K562 (cell line): Measurements from ENCODE around the gene CHST13. TPM values are rescaled to one million over a fixed set of nuclear protein-coding genes. Genes with fewer than 3 reads are reported as not detected.

Experiments
- ATAC-seq: fragments of 200-7000 bp; cut with Tn5 transposase; 3 replicates; pipeline ENCODE4 v1.9.1; 2020; ENCODE audit warnings: moderate library complexity
- BruUV-seq: library from RNA; stranded (reverse); fragments of 400-500 nt; replicated peaks from 2 replicates; lab custom pipeline; 2021; lab: Mats Ljungman, UMichigan
- CTCF ChIA-PET: fragments of 300-600 bp; formaldehyde crosslinking; extraction: SDS; loops from one replicate; lab custom pipeline; 2021; ENCODE audit warnings: low intra/inter-chr PET ratio; lab: Yijun Ruan, JAX
- POLR2A ChIA-PET: fragments of 300-600, 350-650 bp; sonication (Branson Sonifier 250); formaldehyde crosslinking; extraction: SDS; loops from one replicate; lab custom pipeline; 2021; ENCODE audit warnings: antibody characterized with exemption, inconsistent platforms; lab: Yijun Ruan, JAX
- DNase-seq, 4 experiments: peaks; one replicate each; pipeline versions ENCODE4 v3.0.0 to v3.0.0-alpha.2; 2011 to 2018; ENCODE audit warnings: low spot score in 3 of 4, mixed read lengths in 3 of 4; ENCODE audit errors: extremely low read depth in 1 of 4
- FAIRE-seq: peaks from 2 replicates; lab custom pipeline; 2011; peaks lifted over from hg19 to GRCh38; lab: Jason Lieb, UNC
- H2AFZ ChIP-seq: 2 replicates; pipeline ENCODE4 v1.6.0; 2011; ENCODE audit warnings: low read depth, low read length, control low read depth, inconsistent platforms
- H3K27ac ChIP-seq: fragments of 200-600 bp; 3 replicates; pipeline ENCODE4 v1.8.0; 2011; ENCODE audit warnings: low read depth, mild to moderate bottlenecking, control low read depth, inconsistent platforms, low read length, moderate library complexity, mixed read lengths; ENCODE audit errors: extremely low read depth
- H3K27me3 ChIP-seq, 2 experiments: fragments of 300-600 bp in 1 of 2; 2 replicates in 1 of 2; 3 replicates in 1 of 2; pipeline versions ENCODE4 v1.6.0 to v1.8.0; 2011; ENCODE audit warnings: inconsistent platforms in 2 of 2, low read length in 2 of 2, mild to moderate bottlenecking in 1 of 2, mixed read lengths in 1 of 2, moderate library complexity in 1 of 2; ENCODE audit not compliant: control insufficient read depth in 2 of 2, insufficient read depth in 2 of 2
- H3K36me3 ChIP-seq: fragments of 300-600 bp; 3 replicates; pipeline ENCODE4 v1.8.0; 2011; ENCODE audit warnings: mild to moderate bottlenecking, low read length, inconsistent platforms; ENCODE audit not compliant: control insufficient read depth, insufficient read depth
- H3K4me1 ChIP-seq, 2 experiments: fragments of 200-600 bp in 1 of 2; replicated peaks in 1 of 2; 2 replicates in 1 of 2; 3 replicates in 1 of 2; pipeline versions ENCODE4 v1.5.1 to v1.8.0; 2011; ENCODE audit warnings: inconsistent platforms in 2 of 2, low read length in 2 of 2, mild to moderate bottlenecking in 1 of 2, mixed read lengths in 1 of 2, moderate library complexity in 1 of 2; ENCODE audit not compliant: control insufficient read depth in 2 of 2, insufficient read depth in 2 of 2
- H3K4me2 ChIP-seq: 2 replicates; pipeline ENCODE4 v1.6.1; 2011; ENCODE audit warnings: low read length, control low read depth, inconsistent platforms, mixed read lengths; ENCODE audit not compliant: insufficient read depth
- H3K4me3 ChIP-seq: fragments of 200-600 bp; sonication (generic), shearing (Covaris generic); 2 replicates; pipeline ENCODE4 v1.5.1; 2016; ENCODE audit warnings: control low read depth, inconsistent platforms
- H3K79me2 ChIP-seq: fragments of 200-600 bp; 3 replicates; pipeline ENCODE4 v1.8.0; 2011; ENCODE audit warnings: low read length, inconsistent platforms; ENCODE audit not compliant: control insufficient read depth, insufficient read depth
- H3K9ac ChIP-seq, 2 experiments: 2 replicates each; pipeline versions ENCODE4 v1.6.0 to v1.6.1; 2011; ENCODE audit warnings: low read depth in 2 of 2, low read length in 2 of 2, control low read depth in 1 of 2, inconsistent platforms in 1 of 2, mild to moderate bottlenecking in 1 of 2, mixed read lengths in 1 of 2; ENCODE audit not compliant: insufficient read depth in 1 of 2
- H3K9me1 ChIP-seq: one replicate; pipeline ENCODE4 v1.6.0; 2011; ENCODE audit warnings: inconsistent platforms, mild to moderate bottlenecking, low read length, moderate library complexity; ENCODE audit not compliant: control insufficient read depth, insufficient read depth
- H3K9me3 ChIP-seq: replicated peaks from 2 replicates; pipeline ENCODE4 v1.5.1; 2011; ENCODE audit warnings: low read depth, low read length, inconsistent platforms; ENCODE audit not compliant: control insufficient read depth, insufficient read depth
- H4K20me1 ChIP-seq: replicated peaks from 2 replicates; pipeline ENCODE4 v1.6.1; 2011; ENCODE audit warnings: low read length, inconsistent platforms, mixed read lengths; ENCODE audit not compliant: control insufficient read depth, insufficient read depth
- DEAF1 ChIP-seq: fragments of 450-650 bp; formaldehyde crosslinking; IDR thresholded peaks from 2 replicates; pipeline ENCODE4 v1.4.0; 2020; ENCODE audit warnings: mild to moderate bottlenecking, moderate library complexity
- HDAC1 ChIP-seq, 2 experiments: fragments of 450-650 bp; IDR thresholded peaks; 2 replicates each; pipeline ENCODE4 v1.6.1; 2016 to 2017; ENCODE audit warnings: inconsistent platforms in 1 of 2, mild to moderate bottlenecking in 1 of 2, moderate library complexity in 1 of 2
- HEY1 ChIP-seq: fragments of 250-450 bp; sonication (Bioruptor Pico); IDR thresholded peaks from 2 replicates; pipeline ENCODE4 v1.5.0; 2020; ENCODE audit warnings: mild to moderate bottlenecking, moderate library complexity, borderline replicate concordance
- KDM5B ChIP-seq: fragments of 200-600 bp; sonication (generic); IDR thresholded peaks from 2 replicates; pipeline ENCODE4 v1.6.1; 2012; ENCODE audit warnings: low read depth, mild to moderate bottlenecking, moderate library complexity, low read length, control low read depth, inconsistent platforms; ENCODE audit not compliant: insufficient replicate concordance
- MNT ChIP-seq, 2 experiments: fragments of 450-650 bp; conservative IDR thresholded peaks; 2 replicates each; pipeline ENCODE4 v1.6.1; 2017; ENCODE audit warnings: mild to moderate bottlenecking in 2 of 2, moderate library complexity in 2 of 2
- SIN3A ChIP-seq, 2 experiments: fragments of 150-350 bp in 1 of 2; IDR thresholded peaks; 2 replicates each; pipeline ENCODE4 v1.6.1; 2011 to 2016; ENCODE audit warnings: borderline replicate concordance in 2 of 2, low read depth in 2 of 2, low read length in 2 of 2, mild to moderate bottlenecking in 2 of 2, moderate library complexity in 2 of 2; ENCODE audit not compliant: control insufficient read depth in 1 of 2
- ZNF239 ChIP-seq: fragments of 250-450 bp; sonication (Bioruptor Pico); IDR thresholded peaks from 2 replicates; pipeline ENCODE4 v1.4.0; 2020; ENCODE audit warnings: mild to moderate bottlenecking
- ZNF766 ChIP-seq: fragments of 200-800 bp; sonication (Bioruptor generic); conservative IDR thresholded peaks from 2 replicates; pipeline ENCODE4 v1.6.1; 2016; ENCODE audit warnings: missing genetic modification characterization, missing compliant biosample characterization
- WGBS: fragments of 100-300 bp; shearing (Covaris generic); methylation state at CpG from one replicate; pipeline ENCODE4 v1.1.6; 2016; ENCODE audit warnings: low coverage, mixed read lengths; ENCODE audit not compliant: insufficient coverage; ENCODE audit errors: missing lambda C conversion rate; 5-methylcytosine and 5-hydroxymethylcytosine counted together
- in situ Hi-C: fragments of 300-500 bp; cut with MboI; formaldehyde crosslinking; loops from 4 replicates; pipeline ENCODE4 v1.15.0; 2018; ENCODE audit warnings: inconsistent platforms, mixed read lengths
- intact Hi-C: fragments of 100-400 bp; cut with micrococcal nuclease; formaldehyde crosslinking; loops from 2 replicates; pipeline ENCODE4 v1.14.2; 2022
- polyA plus RNA-seq, 8 experiments: library from polyadenylated mRNA; depleted of rRNA in 4 of 8; stranded (reverse) in 5 of 8; unstranded in 3 of 8; fragments of >200 nt; fragmentation: Nextera tagmentation in 2 of 8; fragmentation: Illumina TruSeq in 1 of 8; extraction: Ambion mirVana in 2 of 8; extraction: Trizol in 1 of 8; gene quantifications; 2 replicates each; pipeline versions ENCODE4 v1.2.1 to v1.2.3, GENCODE V29; 2011 to 2014; ENCODE audit warnings: inconsistent platforms in 1 of 8, missing spikeins in 1 of 8
- total RNA-seq, 7 experiments: library from RNA; depleted of rRNA in 6 of 7; stranded (reverse); fragments of >200 nt in 6 of 7; fragmentation: Illumina TruSeq in 2 of 7; extraction: Trizol in 2 of 7; gene quantifications; 2 replicates each; pipeline versions ENCODE4 v1.2.1 to v1.2.3, GENCODE V29; 2011 to 2021; ENCODE audit warnings: low replicate concordance in 1 of 7

Gene CHST13
- total and polyA plus RNA-seq, 9 of the 15 experiments (the other 6 are each of a cell fraction or from before 2014, with no cell fraction given), result not detected

DNA sequence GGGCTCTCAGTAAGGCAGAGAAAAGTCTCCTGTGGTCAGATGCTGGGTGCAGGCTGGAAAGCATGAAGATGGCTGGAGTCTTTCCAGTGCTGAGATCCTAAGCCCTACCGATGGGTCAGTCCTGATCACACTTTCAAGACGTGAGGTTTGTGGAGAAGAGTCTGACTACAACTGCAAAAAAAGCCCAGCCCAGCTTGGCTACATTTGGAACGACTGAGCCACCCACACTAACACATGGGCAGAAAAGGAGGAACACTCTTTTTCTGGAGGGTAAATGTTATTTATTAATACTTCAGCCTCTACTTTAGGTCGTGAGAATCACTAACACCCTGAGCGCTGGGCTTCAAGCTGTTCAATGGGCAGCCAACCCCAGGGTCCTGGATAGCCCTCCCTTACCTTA, 56.8 kb downstream of the CHST13 start:
- H3K4me3 ChIP-seq, result no peak overlapping the region
- DNase-seq, result no peak
- no peaks in the 10 kb centered on the region; a peak in 1 of 5 replicates for H3K4me1 ChIP-seq
- no peaks in the 10 kb centered on the region for H3K79me2 ChIP-seq
- H3K27me3 ChIP-seq, result peaks cover 0 to 8% of the 10 kb centered on the region in 2 experiments; a peak in 2 of 5 replicates
- ChIA-PET CTCF (no interaction called here), POLR2A (no interaction called here)
- TF ChIP-seq KDM5B, result no peak
- no peak for TF ChIP-seq ZNF766 (CRISPR knock-in tag)
- no peak overlapping the region for H3K9ac ChIP-seq
- no TSS peak for BruUV-seq
- H2AFZ ChIP-seq, result no peak overlapping the region
- H3K9me3 ChIP-seq, result no peaks in the 10 kb centered on the region
- no peak for FAIRE-seq
- WGBS, result 0% methylated on average over 5 of the region's 5 CpGs
- ATAC-seq, result no peak
- H3K27ac ChIP-seq, result no peak overlapping the region
- intact Hi-C loops (no loop called here), in situ Hi-C loops (no loop called here)
- H3K36me3 ChIP-seq, result no peaks in the 10 kb centered on the region
- no peak overlapping the region for H3K4me2 ChIP-seq
- no peaks in the 10 kb centered on the region for H4K20me1 ChIP-seq
- no peaks in the 10 kb centered on the region for H3K9me1 ChIP-seq

DNA sequence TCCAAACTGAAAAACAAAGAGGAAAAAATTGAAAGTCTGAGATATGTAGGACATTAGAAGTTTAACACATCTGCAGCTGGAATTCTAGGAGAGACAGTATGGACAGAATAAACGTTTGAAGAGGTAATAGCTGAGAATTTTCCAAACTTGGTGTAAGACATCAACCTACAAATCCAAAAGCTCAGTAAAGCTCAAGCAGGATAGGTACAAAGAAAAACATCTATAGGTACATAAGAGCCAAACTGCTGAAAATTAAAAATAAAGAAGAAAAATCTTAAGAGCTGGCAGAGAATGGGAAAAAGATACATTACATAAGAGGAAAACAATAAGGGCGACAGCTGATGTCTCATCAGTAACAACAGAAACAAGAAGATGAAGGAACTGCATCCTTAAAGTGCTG, 57.6 kb downstream of the CHST13 start:
- Histone ChIP-seq H3K4me1 (no peaks in the 10 kb centered on the region; a peak in 1 of 5 replicates), H3K9me3 (no peaks in the 10 kb centered on the region), H3K27me3 (peaks cover 0 to 8% of the 10 kb centered on the region in 2 experiments; a peak in 2 of 5 replicates), H3K27ac (no peak overlapping the region), H3K4me2 (no peak overlapping the region), H3K36me3 (no peaks in the 10 kb centered on the region), H3K79me2 (no peaks in the 10 kb centered on the region), H3K9me1 (no peaks in the 10 kb centered on the region), H2AFZ (no peak overlapping the region), H3K4me3 (no peak overlapping the region), H4K20me1 (no peaks in the 10 kb centered on the region), H3K9ac (no peak overlapping the region)
- BruUV-seq, result no TSS peak
- ATAC-seq (no peak), FAIRE-seq (no peak), DNase-seq (no peak)
- CTCF ChIA-PET, result no interaction called here
- intact Hi-C loops, result no loop called here
- in situ Hi-C loops, result no loop called here
- 0% methylated on average over 2 of the region's 2 CpGs for WGBS
- POLR2A ChIA-PET, result interaction anchor here (0.6 kb wide), 2 partner anchors 23 to 58 kb away, joined by 3 read pairs; partner anchors contain the start of gene CHST13
- no peak for TF ChIP-seq MNT (conservative IDR thresholded peaks at IDR 0.05)
- TF ChIP-seq HEY1 (CRISPR knock-in tag), result no peak
- TF ChIP-seq SIN3A (IDR thresholded peaks at IDR 0.05; ENCODE audit: borderline replicate concordance in 2 of 2, control insufficient read depth in 1 of 2, low read depth in 2 of 2, low read length in 2 of 2), result no peak
- TF ChIP-seq DEAF1 (CRISPR knock-in tag), result no peak
- TF ChIP-seq ZNF239 (CRISPR knock-in tag), result no peak
- TF ChIP-seq HDAC1 (IDR thresholded peaks at IDR 0.05), result no peak
